GM19023 (cell line): ENCODE measurements around the gene FAM110A.
"Not testable (repeated sequence)": the region's sequence is repeated elsewhere in the genome, so short reads cannot be mapped to it uniquely, and the experiment has no call there.

Source experiments
- ATAC-seq: cut with Tn5 transposase; IDR thresholded peaks from one replicate; pipeline ENCODE4 v1.9.1; 2021; ENCODE audit warnings: mild to moderate bottlenecking, moderate library complexity; ENCODE audit not compliant: unreplicated experiment

Gene FAM110A

GRCh38 chr20:833450-834150, at the start of gene FAM110A:
TSS of gene FAM110A (plus strand) at chr20:833715. CDS start at chr20:844805, 11,090 bp downstream.
- peak; percentile 98 for ATAC-seq

- no peak for ATAC-seq
Observed at GRCh38 chr20:787825-788224, 45.7 kb upstream of the FAM110A start.

- ATAC-seq = no peak
Observed at GRCh38 chr20:791056-791455, 42.5 kb upstream of the FAM110A start.

- ATAC-seq = no peak
Observed at GRCh38 chr20:792248-792647, 41.3 kb upstream of the FAM110A start.

- ATAC-seq = no peak
Observed at GRCh38 chr20:796921-797320, 36.6 kb upstream of the FAM110A start.

GRCh38 chr20:798746-799145, 34.8 kb upstream of the FAM110A start:
- not testable (repeated sequence) for ATAC-seq

- not testable (repeated sequence) for ATAC-seq
Observed at GRCh38 chr20:800026-800425, 33.5 kb upstream of the FAM110A start.

GRCh38 chr20:801678-802077, 31.8 kb upstream of the FAM110A start:
- ATAC-seq = no peak

GRCh38 chr20:805713-806112, 27.8 kb upstream of the FAM110A start:
- no peak for ATAC-seq

GRCh38 chr20:811776-812434, 21.6 kb upstream of the FAM110A start:
- not testable (repeated sequence) for ATAC-seq

- not testable (repeated sequence) for ATAC-seq
Observed at GRCh38 chr20:812435-812814, 21.1 kb upstream of the FAM110A start.

GRCh38 chr20:813390-813789, 20.1 kb upstream of the FAM110A start:
- ATAC-seq = no peak

GRCh38 chr20:815226-815625, 18.3 kb upstream of the FAM110A start:
- no peak for ATAC-seq

- ATAC-seq = no peak
Observed at GRCh38 chr20:815914-816606, 17.5 kb upstream of the FAM110A start.

- no peak for ATAC-seq
Observed at GRCh38 chr20:818001-818664, 15.4 kb upstream of the FAM110A start.

- no peak for ATAC-seq
Observed at GRCh38 chr20:819680-820322, 13.7 kb upstream of the FAM110A start.

GRCh38 chr20:820323-820953, 13.1 kb upstream of the FAM110A start:
- ATAC-seq = no peak

- ATAC-seq = no peak
Observed at GRCh38 chr20:821046-821730, 12.3 kb upstream of the FAM110A start.

GRCh38 chr20:821731-822065, 11.8 kb upstream of the FAM110A start:
- no peak for ATAC-seq
